ENCODE data around the gene CEACAM3.

The CEACAM3 gene

DNA sequence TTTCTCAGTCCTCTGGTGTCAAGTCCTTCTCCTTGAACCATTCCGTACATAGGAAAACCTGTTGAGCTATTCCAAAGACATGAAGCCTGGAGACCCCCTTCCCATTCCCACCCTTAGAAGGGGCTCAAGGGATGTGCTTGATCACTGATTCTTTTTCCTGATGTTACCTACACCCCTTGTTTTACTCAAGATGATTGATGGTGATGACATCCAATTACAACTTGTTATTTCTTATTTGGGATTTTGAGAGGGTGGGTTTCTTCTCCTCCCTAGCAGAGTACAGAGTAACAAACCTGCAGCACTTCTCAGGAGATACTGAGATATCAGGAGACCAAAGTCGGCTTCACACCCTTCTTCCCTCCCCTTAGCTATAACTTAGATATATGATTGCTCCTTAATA, 57.0 kb downstream of the CEACAM3 start:
- DNase-seq (ENCODE audit: insufficient read length, low spot score) (no peak), FAIRE-seq (no peak)
- TF ChIP-seq POLR2A (IDR thresholded peaks at IDR 0.05; ENCODE audit: low read depth, low read length) (no peak), POU2F2 (IDR thresholded peaks at IDR 0.05; ENCODE audit: low read depth, low read length) (no peak), TAF1 (IDR thresholded peaks at IDR 0.05; ENCODE audit: low read depth, low read length) (no peak), SPI1 (IDR thresholded peaks at IDR 0.05; ENCODE audit: low read depth, low read length) (no peak), PAX5 (IDR thresholded peaks at IDR 0.05; ENCODE audit: insufficient read depth, low read length, severe bottlenecking) (no peak), POLR2AphosphoS5 (IDR thresholded peaks at IDR 0.05; ENCODE audit: low read depth, low read length) (no peak)

- no peak for TF ChIP-seq PAX5 (IDR thresholded peaks at IDR 0.05; ENCODE audit: insufficient read depth, low read length, severe bottlenecking)
- no peak for TF ChIP-seq POLR2A (IDR thresholded peaks at IDR 0.05; ENCODE audit: low read depth, low read length)
- TF ChIP-seq TAF1 (IDR thresholded peaks at IDR 0.05; ENCODE audit: low read depth, low read length), result no peak
- TF ChIP-seq POLR2AphosphoS5 (IDR thresholded peaks at IDR 0.05; ENCODE audit: low read depth, low read length), result no peak
- peak; percentile 64 for TF ChIP-seq SPI1 (IDR thresholded peaks at IDR 0.05; ENCODE audit: low read depth, low read length)
- no peak for TF ChIP-seq POU2F2 (IDR thresholded peaks at IDR 0.05; ENCODE audit: low read depth, low read length)
- DNase-seq (ENCODE audit: insufficient read length, low spot score) (no peak), FAIRE-seq (no peak)
Measured at GRCh38 chr19:41853768-41854167, 57.4 kb downstream of the CEACAM3 start.

DNA sequence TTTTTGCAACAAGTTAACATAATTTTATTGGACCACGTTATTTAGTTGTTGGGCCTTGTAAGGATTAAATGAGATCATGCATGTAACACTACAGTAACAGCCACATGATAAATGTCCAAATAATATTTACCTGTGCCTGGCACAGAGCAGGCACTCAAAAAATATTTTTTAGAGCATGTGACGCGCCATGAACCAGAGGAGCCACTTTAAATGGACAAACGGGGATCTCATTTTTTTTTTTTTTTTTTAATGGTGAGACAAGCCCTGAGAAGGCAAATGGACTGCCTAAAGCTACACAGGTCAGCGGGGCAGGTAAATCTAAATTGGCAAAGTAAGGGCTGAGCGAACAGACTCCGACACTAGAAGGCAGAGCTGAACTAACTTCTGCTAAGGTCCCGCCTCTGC, 62.8 kb downstream of the CEACAM3 start:
- DNase-seq (ENCODE audit: insufficient read length, low spot score) (no peak), FAIRE-seq (no peak)
- TF ChIP-seq TAF1 (IDR thresholded peaks at IDR 0.05; ENCODE audit: low read depth, low read length), result no peak
- TF ChIP-seq PAX5 (IDR thresholded peaks at IDR 0.05; ENCODE audit: insufficient read depth, low read length, severe bottlenecking), result no peak
- TF ChIP-seq POLR2A (IDR thresholded peaks at IDR 0.05; ENCODE audit: low read depth, low read length), result no peak
- no peak for TF ChIP-seq POU2F2 (IDR thresholded peaks at IDR 0.05; ENCODE audit: low read depth, low read length)
- no peak for TF ChIP-seq POLR2AphosphoS5 (IDR thresholded peaks at IDR 0.05; ENCODE audit: low read depth, low read length)
- no peak for TF ChIP-seq SPI1 (IDR thresholded peaks at IDR 0.05; ENCODE audit: low read depth, low read length)

- TF ChIP-seq SPI1 (IDR thresholded peaks at IDR 0.05; ENCODE audit: low read depth, low read length) (peak; percentile 75), TAF1 (IDR thresholded peaks at IDR 0.05; ENCODE audit: low read depth, low read length) (peak; percentile 96), PAX5 (IDR thresholded peaks at IDR 0.05; ENCODE audit: insufficient read depth, low read length, severe bottlenecking) (no peak), POU2F2 (IDR thresholded peaks at IDR 0.05; ENCODE audit: low read depth, low read length) (peak; percentile 56), POLR2A (IDR thresholded peaks at IDR 0.05; ENCODE audit: low read depth, low read length) (peak; percentile 89), POLR2AphosphoS5 (IDR thresholded peaks at IDR 0.05; ENCODE audit: low read depth, low read length) (peak; percentile 98)
- FAIRE-seq, result peak; percentile 99
- DNase-seq (ENCODE audit: insufficient read length, low spot score), result peak; percentile 93
Measured at GRCh38 chr19:41859618-41860418, 63.4 kb downstream of the CEACAM3 start, which contains the start of gene RPS19. Gene RPS19, plus strand, starts transcription at chr19:41860255. Its CDS starts 520 bp downstream, at chr19:41860775.

DNA sequence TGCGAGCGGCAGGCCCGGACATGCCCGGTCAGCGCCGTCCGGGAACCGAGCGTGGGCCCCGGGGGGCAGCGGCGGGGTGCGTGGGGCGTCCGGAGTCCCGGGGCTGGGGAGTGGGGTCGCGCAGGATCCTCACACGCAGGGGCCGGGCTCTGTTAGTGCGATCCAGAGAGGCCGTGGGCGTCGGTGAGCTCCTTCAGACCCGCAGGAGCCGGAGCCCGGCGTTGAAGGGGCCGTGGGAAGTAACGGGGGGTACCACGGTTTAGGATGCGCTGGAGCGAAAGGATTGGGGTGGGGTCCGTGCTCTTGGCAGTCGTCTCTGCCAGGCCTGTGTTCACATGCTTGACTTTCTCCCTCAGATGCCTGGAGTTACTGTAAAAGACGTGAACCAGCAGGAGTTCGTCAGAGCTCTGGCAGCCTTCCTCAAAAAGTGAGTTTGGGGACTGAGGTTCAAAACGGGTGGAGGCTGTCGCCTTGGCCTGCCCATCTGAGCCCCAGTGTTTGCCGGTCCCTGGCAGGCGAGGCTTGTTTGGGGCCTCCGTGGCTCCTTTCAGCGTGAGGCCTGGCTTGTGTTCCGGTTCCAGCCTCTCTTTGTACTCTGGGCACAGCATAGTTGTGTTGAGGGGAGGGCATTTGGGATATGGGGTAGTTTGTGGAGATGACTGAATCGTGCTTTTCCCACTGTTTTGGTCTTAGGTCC, 64.2 kb downstream of the CEACAM3 start:
- TF ChIP-seq POLR2A (IDR thresholded peaks at IDR 0.05; ENCODE audit: low read depth, low read length), result no peak
- TF ChIP-seq PAX5 (IDR thresholded peaks at IDR 0.05; ENCODE audit: insufficient read depth, low read length, severe bottlenecking), result no peak
- TF ChIP-seq TAF1 (IDR thresholded peaks at IDR 0.05; ENCODE audit: low read depth, low read length), result no peak; the same call in 1 of the 2 replicates
- no peak for TF ChIP-seq SPI1 (IDR thresholded peaks at IDR 0.05; ENCODE audit: low read depth, low read length)
- peak; percentile 29 for TF ChIP-seq POLR2AphosphoS5 (IDR thresholded peaks at IDR 0.05; ENCODE audit: low read depth, low read length)
- no peak for DNase-seq (ENCODE audit: insufficient read length, low spot score)
- peak; percentile 47 for FAIRE-seq
